WTC11 (cell line): Measurements from ENCODE around the gene GSTT2. TPM values are rescaled to one million over a fixed set of nuclear protein-coding genes. Genes with fewer than 3 reads are reported as not detected.
"Not testable (repeated sequence)": the region's sequence is repeated elsewhere in the genome, so short reads cannot be mapped to it uniquely, and the experiment has no call there.

ENCODE experiments used
- ATAC-seq: fragments of 200-7000 bp; cut with Tn5 transposase; 2 replicates; pipeline ENCODE4 v1.10.0; 2021; ENCODE audit warnings: mild to moderate bottlenecking, moderate library complexity
- CTCF ChIA-PET: fragments of 300-600 bp; sonication (Branson Sonifier 250); formaldehyde crosslinking; loops from one replicate; lab custom pipeline; 2021; ENCODE audit warnings: antibody characterized with exemption; lab: Charles Lee
- POLR2A ChIA-PET: fragments of 350-600 bp; sonication (Branson Sonifier 250); formaldehyde crosslinking; loops from one replicate; lab custom pipeline; 2021; ENCODE audit warnings: antibody characterized with exemption; lab: Charles Lee
- DNase-seq: peaks from one replicate; pipeline ENCODE4 v3.0.0; 2021; ENCODE audit warnings: low spot score
- H3K27ac Mint-ChIP-seq: 2 replicates; pipeline ENCODE4 v1.8.0; 2021; ENCODE audit warnings: mixed read lengths
- H3K27me3 Mint-ChIP-seq: 2 replicates; pipeline ENCODE4 v1.8.0; 2021; ENCODE audit warnings: low read depth, mild to moderate bottlenecking, moderate library complexity, mixed read lengths
- H3K36me3 Mint-ChIP-seq: 2 replicates; pipeline ENCODE4 v1.8.0; 2021; ENCODE audit warnings: mixed read lengths
- H3K4me1 Mint-ChIP-seq: 2 replicates; pipeline ENCODE4 v1.8.0; 2022; ENCODE audit warnings: mixed read lengths
- H3K4me3 Mint-ChIP-seq: 2 replicates; pipeline ENCODE4 v1.8.0; 2021; ENCODE audit warnings: mild to moderate bottlenecking, moderate library complexity, mixed read lengths
- H3K9me3 Mint-ChIP-seq: 2 replicates; pipeline ENCODE4 v1.8.0; 2021; ENCODE audit warnings: mixed read lengths
- CBFB ChIP-seq: sonication (generic); formaldehyde crosslinking; IDR thresholded peaks from 2 replicates; pipeline ENCODE4 v1.8.1; 2022; ENCODE audit warnings: mild to moderate bottlenecking, low read depth, missing genetic modification reagents
- ESRRA ChIP-seq: sonication (generic); formaldehyde crosslinking; IDR thresholded peaks from 2 replicates; pipeline ENCODE4 v1.8.1; 2022; ENCODE audit warnings: mild to moderate bottlenecking, missing genetic modification reagents, borderline replicate concordance
- FOXJ3 ChIP-seq: sonication (generic); formaldehyde crosslinking; IDR thresholded peaks from 2 replicates; pipeline ENCODE4 v1.9.0; 2021; ENCODE audit warnings: missing genetic modification reagents, mild to moderate bottlenecking, borderline replicate concordance
- GTF2I ChIP-seq: fragments of 250-450 bp; sonication (Bioruptor Pico); conservative IDR thresholded peaks from 2 replicates; pipeline ENCODE4 v1.4.0; 2021; ENCODE audit warnings: mild to moderate bottlenecking
- JAZF1 ChIP-seq: fragments of 250-450 bp; sonication (Bioruptor Pico); IDR thresholded peaks from 2 replicates; pipeline ENCODE4 v1.9.0; 2021; ENCODE audit warnings: moderate library complexity, mild to moderate bottlenecking, inconsistent platforms
- MXD4 ChIP-seq: fragments of 250-450 bp; sonication (Bioruptor Pico); IDR thresholded peaks from 2 replicates; pipeline ENCODE4 v1.8.0; 2021; ENCODE audit warnings: mild to moderate bottlenecking, moderate library complexity, borderline replicate concordance
- OVOL2 ChIP-seq: fragments of 250-450 bp; sonication (Bioruptor Pico); IDR thresholded peaks from 2 replicates; pipeline ENCODE4 v1.9.0; 2021; ENCODE audit warnings: mild to moderate bottlenecking, borderline replicate concordance
- RELA ChIP-seq: sonication (generic); formaldehyde crosslinking; IDR thresholded peaks from 2 replicates; pipeline ENCODE4 v1.8.1; 2022; ENCODE audit warnings: missing genetic modification reagents, mild to moderate bottlenecking, borderline replicate concordance
- SP1 ChIP-seq: sonication (generic); formaldehyde crosslinking; conservative IDR thresholded peaks from 2 replicates; pipeline ENCODE4 v1.8.1; 2022; ENCODE audit warnings: missing genetic modification reagents
- ZNF396 ChIP-seq: fragments of 250-450 bp; sonication (Bioruptor Pico); IDR thresholded peaks from 2 replicates; pipeline ENCODE4 v1.8.0; 2021; ENCODE audit warnings: mild to moderate bottlenecking, moderate library complexity, borderline replicate concordance
- total RNA-seq: library from RNA; stranded (reverse); gene quantifications from 3 replicates; pipeline ENCODE4 v1.2.3, GENCODE V29; 2021
- TF ChIP-seq, protein P1 (sequence below): sonication (generic); formaldehyde crosslinking; IDR thresholded peaks from 2 replicates; pipeline ENCODE4 v1.8.1; 2022; ENCODE audit warnings: mild to moderate bottlenecking, missing genetic modification reagents, moderate library complexity, borderline replicate concordance
- TF ChIP-seq, protein P2 (sequence below): sonication (generic); formaldehyde crosslinking; IDR thresholded peaks from 2 replicates; pipeline ENCODE4 v1.8.0; 2023; ENCODE audit warnings: missing genetic modification reagents
- TF ChIP-seq, protein P3 (sequence below): sonication (generic); formaldehyde crosslinking; IDR thresholded peaks from 2 replicates; pipeline ENCODE4 v1.8.1; 2023; ENCODE audit warnings: mild to moderate bottlenecking, missing genetic modification reagents, moderate library complexity
- TF ChIP-seq, protein P4 (sequence below): sonication (generic); formaldehyde crosslinking; IDR thresholded peaks from 2 replicates; pipeline ENCODE4 v1.8.0; 2022; ENCODE audit warnings: missing genetic modification reagents
- TF ChIP-seq, protein P5 (sequence below): sonication (generic); formaldehyde crosslinking; IDR thresholded peaks from 2 replicates; pipeline ENCODE4 v1.8.1; 2023; ENCODE audit warnings: mild to moderate bottlenecking, moderate library complexity, missing genetic modification reagents
- TF ChIP-seq, protein P6 (sequence below): sonication (generic); formaldehyde crosslinking; IDR thresholded peaks from 2 replicates; pipeline ENCODE4 v1.8.0; 2022; ENCODE audit warnings: mild to moderate bottlenecking, missing genetic modification reagents

GSTT2 gene
- total RNA-seq, 1 experiment from 2014 or later: 0.50 TPM

DNA sequence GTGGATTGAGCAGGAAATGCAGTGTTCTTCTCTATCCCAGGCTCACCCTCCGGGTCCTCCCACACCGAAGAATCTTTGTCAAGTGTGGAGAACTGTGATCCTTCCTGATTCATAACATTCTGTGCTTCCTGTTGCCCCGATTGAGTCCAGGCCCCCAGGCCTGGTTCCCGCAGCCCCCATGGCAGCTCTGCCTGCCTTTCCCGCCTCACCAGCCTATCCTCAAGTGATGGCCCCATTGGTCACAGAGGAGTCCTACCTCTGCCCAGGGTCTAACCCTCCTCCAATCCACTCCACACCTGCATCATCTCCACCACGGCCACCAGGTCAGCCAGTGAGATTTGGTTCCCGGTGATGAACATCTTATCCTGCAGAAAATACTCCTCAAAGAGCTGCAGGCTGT is 19.8 kb downstream of the GSTT2 start:
- H3K27ac Mint-ChIP-seq, CTCF ChIA-PET, POLR2A ChIA-PET, H3K9me3 Mint-ChIP-seq, DNase-seq, H3K36me3 Mint-ChIP-seq, ATAC-seq, H3K4me1 Mint-ChIP-seq, H3K4me3 Mint-ChIP-seq: not testable (repeated sequence)
- H3K27me3 Mint-ChIP-seq: peaks cover 26% of the 10 kb centered on the region

DNA sequence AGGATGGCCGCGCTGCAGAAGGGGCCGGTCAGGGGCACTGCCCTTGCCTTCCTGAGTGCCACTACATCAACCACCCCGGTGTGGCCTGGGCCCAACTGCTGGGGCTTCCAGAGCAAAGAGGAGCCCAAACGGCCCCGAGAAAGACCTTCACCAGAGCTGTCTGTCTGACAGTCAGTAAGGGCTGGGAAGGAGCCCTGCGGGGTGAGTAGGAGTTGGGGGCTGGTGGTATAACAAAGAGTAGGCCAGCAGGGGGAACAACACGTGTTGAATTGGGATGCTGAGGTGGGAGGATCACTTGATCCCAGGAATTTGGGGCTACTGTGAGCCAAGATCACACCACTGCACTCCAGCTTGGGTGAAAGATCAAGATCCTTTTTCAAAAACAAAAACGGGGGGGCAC is 21.4 kb downstream of the GSTT2 start:
- no peak for TF ChIP-seq ESRRA (CRISPR knock-in tag)
- TF ChIP-seq JAZF1 (CRISPR knock-in tag): no peak
- TF ChIP-seq OVOL2 (CRISPR knock-in tag): no peak
- TF ChIP-seq, protein P1, sequence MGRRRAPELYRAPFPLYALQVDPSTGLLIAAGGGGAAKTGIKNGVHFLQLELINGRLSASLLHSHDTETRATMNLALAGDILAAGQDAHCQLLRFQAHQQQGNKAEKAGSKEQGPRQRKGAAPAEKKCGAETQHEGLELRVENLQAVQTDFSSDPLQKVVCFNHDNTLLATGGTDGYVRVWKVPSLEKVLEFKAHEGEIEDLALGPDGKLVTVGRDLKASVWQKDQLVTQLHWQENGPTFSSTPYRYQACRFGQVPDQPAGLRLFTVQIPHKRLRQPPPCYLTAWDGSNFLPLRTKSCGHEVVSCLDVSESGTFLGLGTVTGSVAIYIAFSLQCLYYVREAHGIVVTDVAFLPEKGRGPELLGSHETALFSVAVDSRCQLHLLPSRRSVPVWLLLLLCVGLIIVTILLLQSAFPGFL: no peak
- no peak for TF ChIP-seq FOXJ3 (CRISPR knock-in tag)
- TF ChIP-seq, protein P2, sequence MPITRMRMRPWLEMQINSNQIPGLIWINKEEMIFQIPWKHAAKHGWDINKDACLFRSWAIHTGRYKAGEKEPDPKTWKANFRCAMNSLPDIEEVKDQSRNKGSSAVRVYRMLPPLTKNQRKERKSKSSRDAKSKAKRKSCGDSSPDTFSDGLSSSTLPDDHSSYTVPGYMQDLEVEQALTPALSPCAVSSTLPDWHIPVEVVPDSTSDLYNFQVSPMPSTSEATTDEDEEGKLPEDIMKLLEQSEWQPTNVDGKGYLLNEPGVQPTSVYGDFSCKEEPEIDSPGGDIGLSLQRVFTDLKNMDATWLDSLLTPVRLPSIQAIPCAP (CRISPR knock-in tag): no peak
- TF ChIP-seq, protein P3, sequence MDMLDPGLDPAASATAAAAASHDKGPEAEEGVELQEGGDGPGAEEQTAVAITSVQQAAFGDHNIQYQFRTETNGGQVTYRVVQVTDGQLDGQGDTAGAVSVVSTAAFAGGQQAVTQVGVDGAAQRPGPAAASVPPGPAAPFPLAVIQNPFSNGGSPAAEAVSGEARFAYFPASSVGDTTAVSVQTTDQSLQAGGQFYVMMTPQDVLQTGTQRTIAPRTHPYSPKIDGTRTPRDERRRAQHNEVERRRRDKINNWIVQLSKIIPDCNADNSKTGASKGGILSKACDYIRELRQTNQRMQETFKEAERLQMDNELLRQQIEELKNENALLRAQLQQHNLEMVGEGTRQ (CRISPR knock-in tag): peak; percentile 50; the same call in 1 of the 2 replicates
- TF ChIP-seq, protein P4, sequence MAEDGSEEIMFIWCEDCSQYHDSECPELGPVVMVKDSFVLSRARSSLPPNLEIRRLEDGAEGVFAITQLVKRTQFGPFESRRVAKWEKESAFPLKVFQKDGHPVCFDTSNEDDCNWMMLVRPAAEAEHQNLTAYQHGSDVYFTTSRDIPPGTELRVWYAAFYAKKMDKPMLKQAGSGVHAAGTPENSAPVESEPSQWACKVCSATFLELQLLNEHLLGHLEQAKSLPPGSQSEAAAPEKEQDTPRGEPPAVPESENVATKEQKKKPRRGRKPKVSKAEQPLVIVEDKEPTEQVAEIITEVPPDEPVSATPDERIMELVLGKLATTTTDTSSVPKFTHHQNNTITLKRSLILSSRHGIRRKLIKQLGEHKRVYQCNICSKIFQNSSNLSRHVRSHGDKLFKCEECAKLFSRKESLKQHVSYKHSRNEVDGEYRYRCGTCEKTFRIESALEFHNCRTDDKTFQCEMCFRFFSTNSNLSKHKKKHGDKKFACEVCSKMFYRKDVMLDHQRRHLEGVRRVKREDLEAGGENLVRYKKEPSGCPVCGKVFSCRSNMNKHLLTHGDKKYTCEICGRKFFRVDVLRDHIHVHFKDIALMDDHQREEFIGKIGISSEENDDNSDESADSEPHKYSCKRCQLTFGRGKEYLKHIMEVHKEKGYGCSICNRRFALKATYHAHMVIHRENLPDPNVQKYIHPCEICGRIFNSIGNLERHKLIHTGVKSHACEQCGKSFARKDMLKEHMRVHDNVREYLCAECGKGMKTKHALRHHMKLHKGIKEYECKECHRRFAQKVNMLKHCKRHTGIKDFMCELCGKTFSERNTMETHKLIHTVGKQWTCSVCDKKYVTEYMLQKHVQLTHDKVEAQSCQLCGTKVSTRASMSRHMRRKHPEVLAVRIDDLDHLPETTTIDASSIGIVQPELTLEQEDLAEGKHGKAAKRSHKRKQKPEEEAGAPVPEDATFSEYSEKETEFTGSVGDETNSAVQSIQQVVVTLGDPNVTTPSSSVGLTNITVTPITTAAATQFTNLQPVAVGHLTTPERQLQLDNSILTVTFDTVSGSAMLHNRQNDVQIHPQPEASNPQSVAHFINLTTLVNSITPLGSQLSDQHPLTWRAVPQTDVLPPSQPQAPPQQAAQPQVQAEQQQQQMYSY: no peak
- TF ChIP-seq CBFB: no peak
- no peak for TF ChIP-seq GTF2I (CRISPR knock-in tag)
- TF ChIP-seq SP1 (CRISPR knock-in tag): 0 out of 2 replicates have a peak, but pooled peaks have one; percentile 32
- TF ChIP-seq MXD4: no peak
- TF ChIP-seq ZNF396 (CRISPR knock-in tag): no peak
- TF ChIP-seq RELA (CRISPR knock-in tag): no peak
- TF ChIP-seq, protein P5, sequence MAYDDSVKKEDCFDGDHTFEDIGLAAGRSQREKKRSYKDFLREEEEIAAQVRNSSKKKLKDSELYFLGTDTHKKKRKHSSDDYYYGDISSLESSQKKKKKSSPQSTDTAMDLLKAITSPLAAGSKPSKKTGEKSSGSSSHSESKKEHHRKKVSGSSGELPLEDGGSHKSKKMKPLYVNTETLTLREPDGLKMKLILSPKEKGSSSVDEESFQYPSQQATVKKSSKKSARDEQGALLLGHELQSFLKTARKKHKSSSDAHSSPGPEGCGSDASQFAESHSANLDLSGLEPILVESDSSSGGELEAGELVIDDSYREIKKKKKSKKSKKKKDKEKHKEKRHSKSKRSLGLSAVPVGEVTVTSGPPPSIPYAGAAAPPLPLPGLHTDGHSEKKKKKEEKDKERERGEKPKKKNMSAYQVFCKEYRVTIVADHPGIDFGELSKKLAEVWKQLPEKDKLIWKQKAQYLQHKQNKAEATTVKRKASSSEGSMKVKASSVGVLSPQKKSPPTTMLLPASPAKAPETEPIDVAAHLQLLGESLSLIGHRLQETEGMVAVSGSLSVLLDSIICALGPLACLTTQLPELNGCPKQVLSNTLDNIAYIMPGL: no peak
- TF ChIP-seq, protein P6, sequence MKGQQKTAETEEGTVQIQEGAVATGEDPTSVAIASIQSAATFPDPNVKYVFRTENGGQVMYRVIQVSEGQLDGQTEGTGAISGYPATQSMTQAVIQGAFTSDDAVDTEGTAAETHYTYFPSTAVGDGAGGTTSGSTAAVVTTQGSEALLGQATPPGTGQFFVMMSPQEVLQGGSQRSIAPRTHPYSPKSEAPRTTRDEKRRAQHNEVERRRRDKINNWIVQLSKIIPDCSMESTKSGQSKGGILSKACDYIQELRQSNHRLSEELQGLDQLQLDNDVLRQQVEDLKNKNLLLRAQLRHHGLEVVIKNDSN (CRISPR knock-in tag): peak; percentile 26; the same call in 1 of the 2 replicates
- TF ChIP-seq, all 79 proteins: peak for 3
- no peak overlapping the region for H3K27ac Mint-ChIP-seq
- ATAC-seq (peak; percentile 81), DNase-seq (peak; percentile 35)
- peaks cover 13% of the 10 kb centered on the region for H3K27me3 Mint-ChIP-seq
- no peaks in the 10 kb centered on the region for H3K9me3 Mint-ChIP-seq
- ChIA-PET POLR2A (interaction anchor here (0.7 kb wide), 1 partner anchor 779 kb away, joined by 3 read pairs; no protein-coding TSS in a partner anchor), CTCF (interaction anchor here (1.0 kb wide), 1 partner anchor 156 kb away, joined by 3 read pairs; no protein-coding TSS in a partner anchor)
- no peaks in the 10 kb centered on the region for H3K36me3 Mint-ChIP-seq
- no peak overlapping the region for H3K4me3 Mint-ChIP-seq
- H3K4me1 Mint-ChIP-seq: peaks cover 5% of the 10 kb centered on the region
